ENCODE measurements around the gene EXOC6B.

EXOC6B gene

DNA sequence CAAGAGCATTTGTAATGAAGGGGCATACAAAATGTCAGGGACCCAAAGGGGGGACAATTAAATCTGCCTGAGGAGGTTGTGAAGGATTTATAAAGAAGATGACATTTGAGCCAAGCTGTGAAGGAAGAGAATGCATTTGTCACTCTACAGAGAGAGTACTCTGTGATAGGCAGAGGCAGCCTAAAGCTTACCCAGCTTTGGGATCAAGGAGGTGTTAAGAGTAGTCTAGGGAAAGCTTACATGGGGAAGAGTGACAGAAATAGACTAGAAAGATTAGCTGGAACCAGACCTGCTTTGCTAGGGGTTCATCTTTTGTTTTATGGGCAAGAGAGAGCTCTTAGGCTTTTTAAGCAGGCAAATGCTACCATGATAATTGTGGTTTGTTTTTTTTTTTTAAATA, 509.1 kb downstream of the EXOC6B start:
- in situ Hi-C loops (cut with HindIII; ENCODE audit: low sequenced_read_pairs) = no loop called here

DNA sequence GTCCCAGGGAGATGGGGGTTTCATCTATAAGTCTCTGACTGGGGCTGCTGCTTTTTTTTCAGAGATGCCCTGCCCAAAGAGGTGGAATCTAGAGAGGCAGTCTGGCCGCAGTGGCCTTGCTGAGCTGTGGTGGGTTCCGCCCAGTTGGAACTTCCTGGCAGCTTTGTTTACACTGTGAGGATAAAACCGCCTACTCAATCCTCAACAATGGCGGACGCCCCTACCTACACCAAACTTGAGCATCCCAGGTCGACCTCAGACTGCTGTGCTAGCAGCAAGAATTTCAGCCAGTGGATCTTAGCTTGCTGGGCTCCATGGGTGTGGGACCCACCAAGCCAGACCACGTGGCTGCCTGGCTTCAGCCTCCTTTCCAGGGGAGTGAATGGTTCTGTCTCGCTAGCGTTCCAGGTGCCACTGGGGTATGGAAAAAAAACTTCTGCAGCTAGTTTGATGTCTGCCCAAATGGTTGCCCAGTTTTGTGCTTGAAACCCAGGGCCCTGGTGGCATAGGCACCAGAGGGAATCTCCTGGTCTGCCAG, 525.6 kb downstream of the EXOC6B start:
- in situ Hi-C loops (cut with HindIII; ENCODE audit: low sequenced_read_pairs) = no loop called here

DNA sequence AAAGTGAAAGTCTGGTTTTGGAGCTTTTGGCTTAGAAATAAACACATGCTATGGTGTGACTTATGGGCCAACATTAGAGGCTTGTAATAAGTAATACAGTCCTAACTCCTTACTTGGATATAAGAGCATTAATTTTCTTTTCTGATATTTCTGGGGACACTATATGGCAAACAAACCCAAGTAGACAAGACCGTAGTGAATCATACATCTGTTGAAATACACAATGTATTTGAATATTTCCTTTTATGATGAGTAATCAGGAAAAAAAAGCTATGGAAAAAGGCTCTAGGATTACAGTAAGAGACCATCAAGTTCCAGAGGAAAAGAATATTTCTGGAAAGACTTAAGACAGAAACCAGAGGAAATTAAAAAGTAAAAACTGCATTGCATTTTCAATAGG, 532.2 kb downstream of the EXOC6B start:
- in situ Hi-C loops (cut with HindIII; ENCODE audit: low sequenced_read_pairs) = no loop called here

DNA sequence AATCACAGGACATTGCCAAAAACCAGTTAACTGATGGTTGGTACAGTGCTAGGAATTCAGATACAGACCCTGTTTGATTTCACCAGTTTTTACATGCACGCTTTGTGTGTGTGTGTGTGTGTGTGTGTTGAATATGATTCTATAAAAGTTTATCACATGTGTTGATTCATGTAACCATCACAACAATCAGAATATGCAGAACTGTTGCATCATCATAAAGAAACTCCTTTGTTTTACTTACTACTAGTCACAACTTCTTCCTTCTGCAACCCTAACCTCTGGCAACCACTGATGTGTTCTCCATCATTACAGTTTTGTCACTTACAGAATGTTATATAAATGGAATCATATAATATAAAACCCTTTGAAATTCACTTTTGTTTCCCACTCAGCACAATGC, 533.4 kb downstream of the EXOC6B start:
- in situ Hi-C loops (cut with HindIII; ENCODE audit: low sequenced_read_pairs) = no loop called here

DNA sequence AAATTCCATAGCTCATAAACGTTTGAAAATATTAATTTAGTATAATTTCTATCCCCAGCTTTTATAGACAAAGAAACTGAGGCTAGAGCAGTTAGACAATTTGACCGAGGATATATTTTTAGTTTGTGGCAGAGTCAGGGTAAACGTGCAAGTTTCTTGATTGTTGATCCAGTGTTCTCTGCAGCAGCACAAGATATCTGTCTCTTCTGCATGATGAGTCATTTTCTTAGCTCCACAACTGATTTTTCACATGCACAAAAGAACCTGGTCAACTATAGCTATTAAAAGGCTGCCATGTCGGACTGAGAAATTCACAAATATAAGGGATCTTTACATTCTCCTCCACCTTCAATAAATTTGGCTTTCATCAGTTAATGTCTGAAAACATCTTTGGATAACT, 534.8 kb downstream of the EXOC6B start:
- in situ Hi-C loops (cut with HindIII; ENCODE audit: low sequenced_read_pairs) = no loop called here

DNA sequence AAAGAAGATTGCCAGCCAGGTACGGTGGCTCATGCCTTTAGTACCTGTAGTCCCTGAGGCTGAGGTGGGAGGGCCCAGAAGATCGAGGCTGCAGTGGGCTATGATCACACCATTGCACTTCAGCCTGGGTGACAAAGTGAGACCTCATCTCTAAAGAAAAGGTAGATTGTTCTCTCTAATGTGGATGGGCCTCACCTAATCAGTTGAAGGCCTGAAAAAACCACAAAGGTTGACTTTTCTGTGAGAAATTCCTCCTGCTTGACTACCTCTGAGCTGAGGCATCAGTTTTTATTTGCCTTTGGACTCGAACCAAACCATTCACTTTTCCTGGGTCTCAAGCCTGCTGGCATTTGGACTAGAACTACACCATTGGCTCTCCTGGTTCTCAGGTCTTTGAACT, 536.1 kb downstream of the EXOC6B start:
- in situ Hi-C loops (cut with HindIII; ENCODE audit: low sequenced_read_pairs) = no loop called here

DNA sequence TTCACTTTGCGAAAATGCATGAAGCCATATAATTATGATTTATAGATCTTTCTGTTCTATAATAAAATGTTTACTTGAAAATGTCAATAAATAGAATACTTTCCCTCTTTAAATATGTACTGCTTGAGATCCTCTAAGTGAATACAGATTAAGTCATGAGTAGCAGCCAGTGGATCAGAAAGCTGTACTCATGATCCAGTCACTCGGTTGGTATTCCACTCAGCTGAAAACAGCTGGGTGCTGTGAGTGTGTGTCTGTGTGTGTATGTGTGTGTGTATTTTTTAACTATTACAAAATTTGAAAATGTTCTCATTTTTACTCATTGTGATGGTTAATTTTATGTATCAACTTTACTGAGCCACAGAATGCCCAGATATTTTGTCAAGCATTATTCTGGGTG, 536.5 kb downstream of the EXOC6B start:
- in situ Hi-C loops (cut with HindIII; ENCODE audit: low sequenced_read_pairs) = no loop called here

DNA sequence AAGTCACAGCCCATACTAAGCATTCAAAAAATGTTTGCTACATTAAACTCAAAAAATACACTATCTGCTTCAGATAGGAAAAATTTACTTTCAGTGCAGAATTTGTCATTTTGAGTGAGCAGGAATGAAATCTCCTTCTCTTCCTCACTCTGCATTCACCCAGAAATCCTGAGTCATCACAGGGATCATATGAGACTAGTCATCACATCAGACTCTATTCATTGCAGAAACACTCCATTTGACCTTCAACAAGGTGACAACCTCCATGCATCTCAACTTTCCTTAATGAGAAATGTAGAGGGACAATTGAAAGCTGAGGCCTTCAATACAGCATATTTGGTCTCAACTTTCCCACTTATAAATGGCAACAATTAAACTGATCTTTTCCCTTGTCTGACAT, 547.8 kb downstream of the EXOC6B start:
- in situ Hi-C loops (cut with HindIII; ENCODE audit: low sequenced_read_pairs) = no loop called here

DNA sequence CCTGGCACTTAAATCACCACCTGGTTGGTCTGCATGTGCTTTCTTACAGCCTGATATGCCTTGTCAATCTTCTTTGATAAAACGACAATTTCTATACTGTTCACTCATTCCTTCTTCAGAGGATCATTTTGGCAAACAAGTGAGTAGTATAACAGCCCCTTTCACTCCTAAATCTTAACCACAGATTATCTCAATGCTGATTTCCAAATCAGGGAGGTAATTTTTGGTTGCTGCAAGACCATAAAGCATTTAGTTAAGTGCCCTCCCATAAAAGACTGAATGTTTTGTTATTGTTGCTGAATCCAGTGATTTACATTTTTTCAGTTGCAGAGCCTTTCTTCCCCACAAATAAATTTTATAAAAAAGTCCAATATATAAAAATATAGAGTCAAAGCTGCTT, 549.0 kb downstream of the EXOC6B start:
- in situ Hi-C loops (cut with HindIII; ENCODE audit: low sequenced_read_pairs) = no loop called here

DNA sequence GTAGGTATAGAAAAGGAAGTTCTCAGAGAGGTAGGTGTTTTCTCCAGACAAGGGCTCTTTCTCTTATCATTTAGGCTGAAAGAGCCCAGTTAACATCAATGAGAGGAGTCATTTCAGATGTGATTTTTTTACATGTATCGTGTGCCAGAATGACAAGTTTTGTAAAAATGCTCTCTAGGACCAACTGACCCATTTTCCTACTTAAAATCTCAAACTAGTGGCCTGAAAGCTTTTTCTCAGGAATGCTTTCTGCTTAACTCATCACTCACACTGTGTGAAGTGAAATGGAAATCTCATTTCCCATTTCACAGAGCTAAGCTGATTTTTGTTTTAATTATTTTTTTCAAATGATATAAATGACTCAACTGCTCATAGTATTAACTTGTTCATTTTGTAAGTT, 549.5 kb downstream of the EXOC6B start:
- in situ Hi-C loops (cut with HindIII; ENCODE audit: low sequenced_read_pairs) = no loop called here

DNA sequence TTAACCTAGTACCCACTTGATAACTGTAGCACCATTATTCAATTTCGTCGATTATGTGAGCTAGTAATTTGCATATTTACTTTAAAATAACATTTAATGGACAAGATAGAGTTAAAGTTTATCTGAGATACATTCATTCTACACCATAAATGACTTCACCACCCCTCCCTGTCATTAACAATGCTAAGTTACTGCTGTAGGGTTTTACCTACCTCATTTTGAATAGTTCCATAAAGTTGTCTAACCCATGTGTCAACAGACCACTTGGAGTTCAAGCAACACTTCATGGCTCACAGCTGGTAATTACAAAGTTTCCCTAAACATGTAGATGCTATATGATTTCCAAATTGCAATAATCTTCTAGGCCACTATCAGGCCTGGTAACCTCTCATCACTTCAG, 550.7 kb downstream of the EXOC6B start:
- in situ Hi-C loops (cut with HindIII; ENCODE audit: low sequenced_read_pairs) = no loop called here

DNA sequence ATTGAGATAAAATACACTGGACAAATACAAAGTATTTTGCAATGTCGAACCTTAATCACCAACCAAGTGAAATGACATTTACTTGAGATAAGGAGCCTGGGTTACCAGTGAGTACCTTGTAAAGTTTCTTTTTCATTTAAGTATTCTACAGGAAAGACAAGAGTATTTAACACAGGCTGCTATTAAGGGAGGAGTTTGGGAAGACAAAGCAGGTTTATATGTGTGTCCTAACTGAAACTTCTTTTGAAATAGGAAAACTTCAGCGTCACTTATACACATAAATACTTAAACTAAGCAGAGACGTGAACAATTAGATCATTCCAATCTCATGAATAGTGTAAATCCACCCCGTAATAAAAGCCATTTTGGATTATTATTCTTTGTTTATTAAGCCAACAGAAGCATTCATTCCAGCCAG, 551.4 kb downstream of the EXOC6B start:
- in situ Hi-C loops (cut with HindIII; ENCODE audit: low sequenced_read_pairs) = no loop called here

DNA sequence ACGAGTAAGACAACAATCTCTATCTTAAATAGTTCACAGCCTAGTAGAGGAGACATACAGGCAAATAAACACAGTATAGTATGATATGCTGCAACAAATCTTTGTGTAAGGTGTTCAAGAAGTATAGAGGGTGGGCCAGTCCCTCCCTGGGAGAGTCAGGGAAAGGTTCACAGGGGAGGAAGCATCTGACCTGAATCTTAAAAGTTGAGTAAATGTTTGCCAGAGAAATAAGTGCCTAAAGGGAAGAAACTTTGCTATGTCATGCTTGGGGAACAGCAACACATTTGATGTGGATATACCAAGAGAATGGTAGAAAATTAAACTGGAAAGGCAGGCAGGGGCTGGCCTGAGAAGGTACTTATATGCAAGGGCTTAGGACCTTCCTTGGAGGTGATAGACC, 552.4 kb downstream of the EXOC6B start:
- in situ Hi-C loops (cut with HindIII; ENCODE audit: low sequenced_read_pairs) = no loop called here

DNA sequence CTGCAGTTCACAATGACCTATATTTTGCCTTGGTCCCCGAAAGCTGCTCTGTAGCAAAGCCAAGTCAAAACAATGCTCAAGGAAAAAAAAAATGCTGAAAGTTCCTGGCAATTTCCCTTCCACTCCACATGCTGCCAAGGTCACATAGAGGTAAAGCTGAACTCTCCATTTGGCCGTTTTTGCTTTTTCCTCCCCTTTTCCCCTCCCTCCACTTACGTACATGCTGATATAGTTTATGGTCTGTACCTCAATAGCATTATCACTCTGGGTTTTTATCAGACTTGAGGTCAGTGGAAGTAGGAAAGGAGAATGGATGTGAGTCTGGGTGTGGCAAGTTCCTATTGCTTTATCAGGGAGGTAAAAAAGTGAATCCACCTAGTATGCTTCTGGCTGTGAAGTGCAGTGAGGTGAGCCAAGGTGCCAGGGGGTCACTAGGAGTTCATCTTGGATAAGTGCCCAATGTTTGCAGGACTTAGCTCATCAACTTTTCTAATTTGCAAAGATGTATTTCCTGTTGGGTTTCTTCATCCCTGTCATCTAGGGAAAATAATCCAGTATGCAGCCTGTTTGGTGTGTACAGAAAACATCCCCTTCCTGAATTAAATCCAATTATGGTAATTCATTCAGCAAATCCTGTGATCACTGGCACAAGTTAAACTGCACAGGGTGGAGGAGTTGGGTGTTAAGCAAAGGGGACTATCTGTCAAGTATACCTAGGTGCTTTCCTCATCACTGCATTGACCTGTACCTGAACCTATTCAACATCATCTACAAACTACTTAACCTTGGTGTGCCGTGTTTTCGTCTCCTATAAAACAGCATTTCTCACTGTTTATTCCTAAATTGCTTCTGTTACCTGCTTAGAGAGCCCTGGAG, 553.8 kb downstream of the EXOC6B start:
- in situ Hi-C loops (cut with HindIII; ENCODE audit: low sequenced_read_pairs) = no loop called here

DNA sequence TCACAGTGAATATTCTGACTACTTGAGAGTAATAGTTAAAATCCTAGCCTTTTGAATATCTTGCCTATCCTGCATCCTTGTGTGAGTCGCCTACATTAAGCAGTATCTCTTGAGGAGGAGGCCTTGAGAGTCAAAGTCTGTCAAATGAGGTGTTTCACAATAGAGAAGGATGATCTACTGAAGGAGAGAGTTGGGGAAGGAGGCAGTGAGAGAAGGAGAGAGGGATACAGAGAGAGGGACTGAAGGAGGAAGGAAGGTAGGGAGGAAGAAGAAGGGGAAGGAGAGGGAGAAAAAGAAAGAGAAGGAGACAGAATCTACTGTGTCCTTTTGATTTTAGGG, 554.6 kb downstream of the EXOC6B start:
- in situ Hi-C loops (cut with HindIII; ENCODE audit: low sequenced_read_pairs) = no loop called here

DNA sequence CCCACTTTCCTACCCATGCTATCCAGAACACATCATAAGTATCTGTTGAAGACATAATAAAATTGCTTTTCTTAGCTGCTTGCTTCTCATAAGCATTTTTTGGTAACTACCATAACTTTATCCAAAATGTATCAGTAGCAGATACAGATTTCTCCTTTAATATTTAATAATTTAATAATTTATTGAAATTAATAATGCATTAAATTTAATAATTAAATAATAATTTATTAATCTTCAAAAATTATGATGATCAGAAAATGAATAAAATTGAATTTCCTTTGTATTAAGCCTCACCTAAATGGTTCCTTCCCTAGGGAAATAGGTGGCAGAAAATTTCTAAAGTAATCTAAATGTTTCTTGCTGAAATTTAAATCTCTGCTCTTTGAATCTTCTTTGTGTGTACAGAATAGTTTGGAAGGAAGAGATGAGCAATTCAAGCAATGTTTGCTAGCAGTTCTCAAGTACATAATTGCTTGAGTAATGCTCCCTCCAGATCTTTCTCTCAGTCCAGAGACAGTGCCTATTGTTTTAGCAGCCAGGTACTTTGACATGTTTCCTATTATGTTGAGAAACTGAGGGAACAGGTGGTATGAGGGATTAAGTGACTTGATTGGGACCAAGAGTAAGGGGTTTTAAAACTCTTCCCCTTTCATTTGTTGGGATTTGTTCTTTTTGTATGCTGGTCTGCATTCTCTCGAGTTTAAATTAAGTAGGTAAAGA, 555.1 kb downstream of the EXOC6B start:
- in situ Hi-C loops (cut with HindIII; ENCODE audit: low sequenced_read_pairs) = no loop called here

DNA sequence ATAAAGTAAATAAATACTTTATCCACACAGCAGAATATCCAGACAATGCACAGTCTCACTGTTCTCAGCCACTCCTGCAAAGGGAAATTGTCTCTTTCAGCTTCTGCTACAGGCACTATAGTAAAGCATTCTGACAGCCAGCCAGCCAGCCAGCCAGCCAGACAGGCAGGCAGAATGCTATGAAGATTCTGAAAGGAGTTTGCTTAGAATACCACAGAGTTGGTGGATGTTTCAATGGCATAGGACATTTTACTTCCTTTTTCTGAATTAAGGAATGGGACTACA, 562.1 kb downstream of the EXOC6B start:
- in situ Hi-C loops (cut with HindIII; ENCODE audit: low sequenced_read_pairs) = no loop called here

DNA sequence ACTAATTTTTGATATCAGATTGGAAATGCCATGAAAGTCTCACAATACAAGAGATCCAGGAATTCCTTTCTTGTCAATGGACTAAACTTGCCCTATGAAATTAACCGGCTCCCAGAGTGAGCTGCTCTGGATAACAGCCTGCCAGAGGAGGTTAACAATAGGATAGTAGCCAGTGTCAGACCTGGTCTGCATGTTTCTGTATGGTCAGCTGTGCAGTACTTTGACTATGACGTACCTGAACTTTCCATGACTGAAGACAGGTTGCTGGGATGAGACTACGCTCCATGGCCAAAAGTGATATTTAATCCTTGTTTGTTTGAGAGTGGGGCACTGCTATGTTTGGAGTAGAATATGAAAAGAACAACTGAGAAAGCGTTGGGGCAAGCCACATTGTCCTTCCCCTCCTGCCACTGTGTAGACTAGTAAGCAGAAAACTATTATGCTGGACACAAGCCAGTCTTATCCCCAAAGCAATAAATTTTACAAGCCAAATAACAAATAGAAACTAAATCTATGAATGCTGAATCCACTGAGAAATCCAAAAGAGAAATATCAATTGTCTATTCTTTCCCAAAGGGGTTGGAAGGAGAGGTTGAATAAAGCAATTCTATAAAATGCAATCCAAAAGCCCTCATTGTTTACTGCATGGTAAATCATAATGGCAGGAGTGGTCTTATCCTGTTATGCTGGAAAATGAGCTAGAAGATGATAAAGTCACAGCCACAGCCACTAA, 562.6 kb downstream of the EXOC6B start:
- in situ Hi-C loops (cut with HindIII; ENCODE audit: low sequenced_read_pairs) = no loop called here

DNA sequence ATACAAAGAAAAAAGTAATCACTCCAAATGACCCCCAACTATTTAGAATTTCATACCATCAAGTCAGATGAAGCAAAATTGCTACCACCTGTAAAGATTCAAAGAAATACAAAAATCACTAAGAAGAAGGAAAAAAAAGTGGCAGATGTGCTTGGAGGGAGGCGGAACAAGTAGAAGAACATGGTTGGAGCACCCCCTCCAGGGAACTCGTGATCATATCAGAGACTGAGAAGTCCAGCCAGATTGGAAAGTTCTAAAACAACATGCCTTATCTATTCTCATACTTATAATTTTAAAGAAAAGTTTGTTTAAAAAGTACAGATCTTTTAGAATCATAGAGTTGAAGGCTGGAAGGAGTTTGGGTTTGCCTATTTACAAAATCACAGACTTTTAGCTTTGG, 564.8 kb downstream of the EXOC6B start:
- in situ Hi-C loops (cut with HindIII; ENCODE audit: low sequenced_read_pairs) = no loop called here

DNA sequence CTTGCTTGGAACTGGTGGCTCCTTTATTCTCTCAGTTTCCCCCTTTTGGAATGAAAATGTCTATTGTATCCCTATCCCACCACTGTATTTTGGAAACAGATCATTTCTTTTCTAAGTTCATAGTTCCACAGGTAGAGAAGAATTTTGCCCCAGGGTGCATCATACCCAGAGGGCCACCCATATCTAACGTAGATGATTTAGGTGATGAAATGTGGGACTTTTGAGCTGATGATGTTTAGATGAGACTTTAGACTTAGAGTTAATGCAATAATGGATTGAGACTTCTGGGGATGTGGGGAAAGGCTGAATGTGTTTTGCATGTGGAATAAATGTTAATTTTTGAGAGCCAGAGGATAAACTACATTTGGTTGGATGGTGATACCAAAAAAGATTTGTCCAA, 570.3 kb downstream of the EXOC6B start:
- in situ Hi-C loops (cut with HindIII; ENCODE audit: low sequenced_read_pairs) = no loop called here

DNA sequence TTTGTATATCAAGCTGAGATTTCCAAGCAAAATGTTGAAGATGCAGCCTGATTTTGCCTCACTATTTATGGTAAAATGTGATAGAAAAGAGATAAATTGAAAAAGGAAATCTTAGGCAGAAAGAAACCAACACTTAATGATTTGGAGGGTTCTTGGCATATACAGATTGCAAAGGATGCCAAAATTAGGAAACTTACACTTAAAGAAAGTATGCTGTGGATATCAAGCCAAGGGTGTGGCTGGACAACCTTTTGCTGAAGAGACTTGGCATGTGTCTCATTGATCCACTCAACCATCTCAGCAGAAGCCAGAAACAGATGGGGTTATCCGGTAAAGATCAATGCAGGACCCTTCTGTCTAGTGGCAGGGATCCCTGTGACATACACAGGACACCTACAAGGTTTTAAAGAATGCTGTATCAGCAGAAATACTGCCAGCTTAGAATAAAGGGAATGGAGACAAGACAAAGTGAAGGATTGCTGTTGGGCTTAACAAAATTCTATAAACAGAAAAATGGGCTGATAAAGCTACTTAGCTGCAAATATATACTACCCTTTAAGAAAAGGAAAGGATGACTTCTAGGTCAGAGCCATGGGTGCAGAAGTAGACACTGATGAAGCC, 570.9 kb downstream of the EXOC6B start:
- in situ Hi-C loops (cut with HindIII; ENCODE audit: low sequenced_read_pairs) = no loop called here

Measured in DLD1 (cell line).